Prostate gland (tissue), 2 donors: Measurements from ENCODE around the gene CCDC122. TPM values are rescaled to one million over a fixed set of nuclear protein-coding genes. Genes with fewer than 3 reads are reported as not detected.

Experiments
- DNase-seq: peaks from one replicate; pipeline ENCODE4 v3.0.0-alpha.2; 2019; ENCODE audit warnings: low spot score
- H3K27ac ChIP-seq, 2 donors: fragments of 200-600 bp; sonication (generic); 2 replicates each; pipeline ENCODE4 v1.5.1; 2017 to 2019
- H3K27me3 ChIP-seq: fragments of 200-600 bp; sonication (generic); replicated peaks from 2 replicates; pipeline ENCODE4 v1.5.1; 2019; ENCODE audit not compliant: insufficient read depth
- H3K36me3 ChIP-seq, 2 donors: fragments of 200-600 bp; sonication (generic); 1 replicate in 1 of 2; 2 replicates in 1 of 2; pipeline versions ENCODE4 v1.5.1 to v1.8.1; 2017 to 2019
- H3K4me1 ChIP-seq: fragments of 200-600 bp; sonication (generic); replicated peaks from 2 replicates; pipeline ENCODE4 v1.5.1; 2019
- H3K4me3 ChIP-seq, 2 donors: fragments of 200-600 bp; sonication (generic); 2 replicates each; pipeline ENCODE4 v1.5.1; 2017 to 2019
- H3K9me3 ChIP-seq: fragments of 200-600 bp; sonication (generic); 2 replicates; pipeline ENCODE4 v1.5.1; 2017
- CTCF ChIP-seq, 4 experiments: fragments of 200-600 bp in 2 of 4; fragments of 450-650 bp in 2 of 4; sonication (generic) in 2 of 4; IDR thresholded peaks; 1 replicate in 3 of 4; 2 replicates in 1 of 4; pipeline ENCODE4 v1.5.1; 2016 to 2019; ENCODE audit warnings: antibody characterized with exemption in 4 of 4, mild to moderate bottlenecking in 2 of 4, moderate library complexity in 2 of 4
- POLR2A ChIP-seq: fragments of 450-650 bp; IDR thresholded peaks from one replicate; pipeline ENCODE4 v1.6.1; 2016; ENCODE audit warnings: antibody characterized with exemption, mild to moderate bottlenecking
- POLR2AphosphoS5 ChIP-seq: sonication (generic); formaldehyde crosslinking; IDR thresholded peaks from one replicate; pipeline ENCODE4 v1.6.1; 2017; ENCODE audit warnings: antibody characterized with exemption
- WGBS: methylation state at CpG from one replicate; pipeline ENCODE4 v1.1.5; 2018; 5-methylcytosine and 5-hydroxymethylcytosine counted together
- intact Hi-C: fragments of 100-400 bp; cut with DNase I; formaldehyde crosslinking; loops from one replicate; pipeline ENCODE4 v1.14.2; 2022
- total RNA-seq, 2 donors: library from RNA; depleted of rRNA; stranded (reverse); fragments of >200 nt; gene quantifications; one replicate each; pipeline ENCODE4 v1.1.0, GENCODE V29; 2016

CCDC122 gene
- total RNA-seq, 2 donors from 2014 or later, result 13.8 to 14.1 TPM

- DNase-seq, result no peak
- intact Hi-C loops, result no loop called here
- no peak overlapping the region for H3K27ac ChIP-seq
Observed at GRCh38 chr13:43881580-43881979, 2.0 kb upstream of the CCDC122 start.

GRCh38 chr13:43880926-43881325 is 1.4 kb upstream of the CCDC122 start:
- Histone ChIP-seq H3K27me3 (no peaks in the 10 kb centered on the region), H3K27ac (no peak overlapping the region), H3K4me3 (no peak overlapping the region), H3K36me3 (no peaks in the 10 kb centered on the region), H3K4me1 (peaks cover 6% of the 10 kb centered on the region), H3K9me3 (no peaks in the 10 kb centered on the region)
- TF ChIP-seq POLR2AphosphoS5 (no peak), CTCF (IDR thresholded peaks at IDR 0.05) (no peak), POLR2A (no peak)
- intact Hi-C loops, result no loop called here
- no peak for DNase-seq

More at GRCh38 chr13:43881580-43881979, 2.0 kb upstream of the CCDC122 start:
- H3K9me3 ChIP-seq, result no peaks in the 10 kb centered on the region
- H3K36me3 ChIP-seq, result no peaks in the 10 kb centered on the region
- no peak for TF ChIP-seq POLR2A
- TF ChIP-seq POLR2AphosphoS5, result no peak
- no peak for TF ChIP-seq CTCF (IDR thresholded peaks at IDR 0.05)
- H3K4me3 ChIP-seq, result no peak overlapping the region
- H3K27me3 ChIP-seq, result no peaks in the 10 kb centered on the region
- peaks cover 6% of the 10 kb centered on the region for H3K4me1 ChIP-seq

- DNase-seq, result no peak
- H3K9me3 ChIP-seq, result no peaks in the 10 kb centered on the region
- intact Hi-C loops, result no loop called here
- H3K27me3 ChIP-seq, result no peaks in the 10 kb centered on the region
- no peaks in the 10 kb centered on the region for H3K36me3 ChIP-seq
- 45% methylated on average over 15 of the region's 15 CpGs for WGBS
- TF ChIP-seq POLR2AphosphoS5 (no peak), POLR2A (no peak)
- peak overlapping the region; percentile 80 for H3K4me3 ChIP-seq
- peak overlapping the region; percentile 96 to 97 for H3K27ac ChIP-seq
- peaks cover 6% of the 10 kb centered on the region for H3K4me1 ChIP-seq
Observed at GRCh38 chr13:43880214-43880855, 795 bp upstream of the CCDC122 start.

- H3K9me3 ChIP-seq, result no peaks in the 10 kb centered on the region
- H3K27me3 ChIP-seq, result no peaks in the 10 kb centered on the region
- under 1% methylated on average over 45 of the region's 48 CpGs for WGBS
- peak within 1 kb of the TSS; percentile 96 to 97 for H3K27ac ChIP-seq
- TF ChIP-seq CTCF (IDR thresholded peaks at IDR 0.05) (no peak), POLR2A (peak; percentile 29)
- no peak for DNase-seq
- H3K4me3 ChIP-seq, result peak within 1 kb of the TSS; percentile 80
- intact Hi-C loops, result loop anchor here (5.0 to 10.0 kb wide), 2 partner anchors 795 to 1282 kb away; no protein-coding TSS in a partner anchor
- no peaks in the 10 kb centered on the region for H3K36me3 ChIP-seq
- H3K4me1 ChIP-seq, result peaks cover 6% of the 10 kb centered on the region
Observed at GRCh38 chr13:43879755-43880181, 228 bp upstream of the CCDC122 start, which contains the start of gene LACC1. TSS of gene LACC1 (plus strand) at chr13:43879904. CDS start at chr13:43880986, 1,082 bp downstream.

- Histone ChIP-seq H3K4me1 (peaks cover 6% of the 10 kb centered on the region), H3K27ac (no peak overlapping the region), H3K9me3 (no peaks in the 10 kb centered on the region), H3K4me3 (no peak overlapping the region), H3K36me3 (no peaks in the 10 kb centered on the region), H3K27me3 (no peaks in the 10 kb centered on the region)
- intact Hi-C loops, result loop anchor here (5.0 to 10.0 kb wide), 2 partner anchors 793 to 1280 kb away; no protein-coding TSS in a partner anchor
- no peak for DNase-seq
- WGBS, result 89% methylated on average over 1 of the region's 1 CpG
- no peak for TF ChIP-seq CTCF (IDR thresholded peaks at IDR 0.05)
- no peak for TF ChIP-seq POLR2A
- no peak for TF ChIP-seq POLR2AphosphoS5
Observed at GRCh38 chr13:43877766-43878165, 1.8 kb downstream of the CCDC122 start.
